H54 (cell line): ENCODE results near the gene NUBPL.
"Not testable (repeated sequence)": the region's sequence is repeated elsewhere in the genome, so short reads cannot be mapped to it uniquely, and the experiment has no call there.

Experiments used
- DNase-seq: peaks from one replicate; pipeline ENCODE4 v3.0.0; 2011; ENCODE audit warnings: low spot score, mixed read lengths; ENCODE audit not compliant: insufficient read length
- FAIRE-seq: peaks from 3 replicates; lab custom pipeline; 2011; peaks lifted over from hg19 to GRCh38; lab: Jason Lieb, UNC
- POLR2A ChIP-seq: IDR thresholded peaks from 2 replicates; pipeline ENCODE4 v1.6.1; 2011; ENCODE audit warnings: low read depth, mild to moderate bottlenecking, low read length

NUBPL gene

DNA sequence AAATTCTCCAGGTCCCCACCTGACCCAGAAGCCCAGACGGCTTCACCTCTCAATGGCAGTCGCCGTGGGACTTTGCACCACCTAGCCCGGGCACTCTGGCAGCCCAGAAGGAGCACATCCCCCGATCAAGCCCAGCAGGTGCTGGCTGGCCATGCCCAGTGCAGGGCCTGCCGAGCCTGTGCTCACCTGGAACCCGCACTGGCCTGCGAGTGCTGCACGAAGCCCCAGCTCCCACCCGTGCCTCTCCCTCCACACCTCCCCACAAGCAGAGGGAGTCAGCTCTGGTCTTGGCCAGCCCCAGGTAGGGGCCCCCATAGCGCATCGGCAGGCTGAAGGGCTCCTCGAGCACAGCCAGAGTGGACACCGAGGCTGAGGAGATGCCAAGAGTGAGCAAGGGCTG lies 144.5 kb downstream of the NUBPL start:
- no peak for TF ChIP-seq POLR2A
- DNase-seq (no peak), FAIRE-seq (no peak)

DNA sequence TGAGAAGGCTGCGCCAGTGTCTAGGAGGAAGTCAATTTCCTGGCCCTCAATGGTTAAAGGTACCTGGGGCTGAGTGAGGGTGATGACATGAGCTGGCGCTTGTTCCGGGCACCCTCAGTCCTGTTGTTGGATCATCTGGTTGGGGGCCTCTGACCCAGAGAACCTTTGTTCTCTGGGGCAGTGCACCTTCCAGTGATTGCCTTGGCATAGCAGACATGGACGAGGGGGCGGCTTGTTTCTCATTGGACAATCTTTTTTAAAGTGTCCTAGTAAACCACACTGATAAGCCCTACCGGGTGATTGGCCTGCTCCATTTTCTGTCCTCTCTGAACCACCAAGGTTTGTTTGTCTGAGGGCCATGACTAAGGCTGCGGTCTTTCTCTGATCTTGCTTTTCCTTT lies 147.5 kb downstream of the NUBPL start:
- not testable (repeated sequence) for FAIRE-seq, DNase-seq

DNA sequence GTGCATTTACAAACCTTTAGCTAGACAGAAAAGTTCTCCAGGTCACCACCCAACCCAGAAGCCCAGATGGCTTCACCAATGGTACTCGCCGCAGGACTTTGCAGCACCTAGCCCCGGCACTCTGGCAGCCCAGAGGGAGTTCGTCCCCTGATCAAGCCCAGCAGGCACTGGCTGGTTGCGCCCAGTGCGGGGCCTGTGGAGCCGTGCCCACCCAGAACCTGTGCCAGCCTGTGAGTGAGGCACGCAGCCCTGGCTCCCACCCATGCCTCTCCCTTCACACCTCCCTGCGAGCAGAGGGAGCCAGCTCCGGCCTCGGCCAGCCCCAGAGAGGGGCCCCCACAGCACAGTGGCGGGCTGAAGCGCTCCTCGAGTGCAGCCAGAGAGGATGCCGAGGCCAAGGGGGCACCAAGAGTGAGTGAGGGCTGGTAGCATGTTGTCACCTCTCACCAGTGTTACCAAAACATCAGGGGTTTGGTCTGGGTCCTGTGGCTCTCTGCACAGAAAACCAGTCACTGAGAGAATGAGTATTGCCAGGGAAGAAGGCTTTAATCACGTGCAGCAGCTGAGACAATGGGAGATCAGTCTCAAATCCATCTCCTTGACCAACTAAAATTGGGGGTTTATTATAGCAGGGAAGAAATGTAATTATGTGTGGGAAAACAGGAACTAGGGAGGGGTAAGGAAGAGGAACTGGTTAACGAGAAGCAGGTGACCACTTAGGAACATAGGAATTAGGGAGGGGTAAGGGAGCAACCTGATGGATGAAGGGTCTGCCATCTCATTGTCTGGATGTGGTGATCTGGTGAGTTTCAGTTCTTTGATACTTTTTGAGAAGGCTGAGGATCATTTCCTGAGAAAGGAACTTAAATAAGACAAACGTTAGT lies 151.3 kb downstream of the NUBPL start:
- FAIRE-seq = no peak
- no peak for TF ChIP-seq POLR2A
- DNase-seq = no peak

DNA sequence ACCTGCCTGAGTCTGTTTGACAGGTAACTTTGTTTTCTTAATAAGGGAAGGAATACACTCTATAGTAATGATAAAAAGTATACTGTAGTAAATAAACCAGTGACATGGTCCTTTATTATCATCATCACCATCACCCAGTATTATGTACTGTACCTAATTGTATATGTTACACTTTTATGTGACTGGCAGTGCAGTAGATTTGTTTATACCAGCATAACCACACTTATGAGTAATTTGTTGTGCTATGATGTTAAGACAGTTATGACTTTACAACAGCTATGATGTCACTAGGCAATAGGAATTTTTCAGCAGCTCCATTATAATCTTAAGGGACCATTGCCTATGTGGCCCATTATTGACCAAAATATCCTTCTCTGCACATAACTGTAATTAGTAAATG lies 155.0 kb downstream of the NUBPL start:
- no peak for TF ChIP-seq POLR2A

DNA sequence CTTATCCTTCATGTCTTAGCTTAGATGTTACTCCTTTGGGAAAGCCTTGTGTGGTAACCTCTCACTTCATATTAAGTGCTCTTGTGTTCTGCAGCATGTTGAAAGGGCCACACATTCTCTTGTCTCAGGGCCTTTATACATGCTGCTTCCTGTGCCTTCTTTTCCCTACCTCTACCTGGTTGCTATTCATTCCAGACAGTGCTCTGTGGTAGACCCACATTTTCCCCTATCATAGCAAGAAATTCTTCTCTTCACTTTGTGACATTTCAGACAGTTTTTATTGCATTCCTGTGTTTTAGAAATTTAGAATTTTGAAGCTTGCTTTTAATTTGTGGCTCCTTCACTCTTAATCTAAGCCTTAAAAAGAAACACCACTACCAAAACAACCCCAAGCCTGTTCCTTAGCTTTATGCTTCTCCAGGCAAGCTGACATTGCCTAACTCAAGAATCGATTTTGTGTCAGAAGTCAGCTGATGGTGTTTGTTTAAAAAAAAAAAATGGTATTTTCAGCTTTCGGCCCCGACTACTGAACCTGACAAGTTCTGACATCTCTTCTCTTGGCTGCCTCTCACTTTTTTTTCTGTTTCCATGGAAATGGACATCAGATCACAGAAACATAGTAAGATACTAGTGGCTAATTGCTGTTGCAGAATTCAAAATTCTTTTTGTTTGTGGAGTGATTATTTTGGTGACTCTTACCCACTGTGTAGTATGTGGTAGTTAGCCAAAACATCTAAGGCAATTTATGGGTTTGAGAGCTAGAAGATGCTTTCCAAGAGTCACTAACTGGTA lies 156.3 kb downstream of the NUBPL start:
- DNase-seq = no peak

More for the DNA sequence above, 155.0 kb downstream of the NUBPL start:
- DNase-seq (no peak), FAIRE-seq (no peak)

DNA sequence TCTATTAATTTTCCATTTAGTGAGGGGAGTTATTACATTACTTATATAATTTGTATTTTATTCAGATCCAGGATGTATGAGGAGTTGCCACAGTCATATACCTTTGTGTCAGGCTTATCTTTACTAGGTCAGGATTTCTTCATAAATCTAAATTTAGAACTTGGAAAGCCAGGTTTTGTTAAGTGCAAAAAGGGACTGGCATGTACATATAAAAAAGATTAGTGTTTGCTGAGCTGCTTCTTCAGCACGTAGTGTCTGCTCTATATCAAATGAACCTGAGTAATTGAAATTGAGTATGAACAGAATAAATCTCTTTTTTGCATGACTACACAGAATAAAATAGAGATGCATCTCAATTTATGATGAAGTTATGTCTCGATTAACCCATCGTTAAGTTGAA lies 157.4 kb downstream of the NUBPL start:
- no peak for DNase-seq
- TF ChIP-seq POLR2A = no peak
- FAIRE-seq = no peak

More for the DNA sequence above, 156.3 kb downstream of the NUBPL start:
- no peak for TF ChIP-seq POLR2A
- FAIRE-seq = no peak

DNA sequence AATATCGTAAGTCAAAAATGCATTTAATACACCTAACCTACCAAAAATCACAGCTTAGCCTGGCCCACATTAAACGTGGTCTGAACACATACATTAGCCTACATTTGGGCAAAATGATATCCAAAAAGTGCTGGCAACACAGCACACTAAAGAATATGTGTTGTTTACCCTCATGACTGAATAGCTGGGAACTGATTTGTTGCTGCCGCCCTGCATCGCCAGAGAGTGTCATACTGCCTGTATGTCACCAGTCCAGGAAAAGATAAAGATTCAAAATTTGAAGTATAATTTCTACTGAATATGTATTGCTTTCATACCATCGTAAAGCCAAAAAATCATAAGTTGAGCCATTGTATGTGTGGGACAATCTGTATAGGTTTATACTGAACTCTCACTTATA lies 157.8 kb downstream of the NUBPL start:
- FAIRE-seq (no peak), DNase-seq (no peak)
- TF ChIP-seq POLR2A = no peak

DNA sequence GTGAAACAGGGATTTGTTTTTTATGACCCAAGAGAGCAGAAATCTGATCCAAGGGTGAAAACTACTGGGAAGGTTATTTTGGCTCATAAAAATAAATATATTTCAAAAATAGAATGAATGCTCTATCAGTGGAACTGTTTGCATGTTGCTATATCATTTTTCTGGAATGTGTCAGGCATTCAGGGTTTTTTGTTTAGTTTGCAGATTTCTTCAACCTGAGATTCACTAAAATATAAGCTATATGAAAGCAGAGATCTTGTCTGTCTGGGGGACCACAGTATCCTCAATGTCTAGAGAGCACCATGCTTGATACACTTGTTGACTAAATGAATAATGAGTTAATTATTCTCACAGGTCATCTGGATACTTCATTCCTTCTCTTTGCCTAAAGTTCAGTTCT lies 165.1 kb downstream of the NUBPL start:
- FAIRE-seq (no peak), DNase-seq (no peak)
- TF ChIP-seq POLR2A = no peak

DNA sequence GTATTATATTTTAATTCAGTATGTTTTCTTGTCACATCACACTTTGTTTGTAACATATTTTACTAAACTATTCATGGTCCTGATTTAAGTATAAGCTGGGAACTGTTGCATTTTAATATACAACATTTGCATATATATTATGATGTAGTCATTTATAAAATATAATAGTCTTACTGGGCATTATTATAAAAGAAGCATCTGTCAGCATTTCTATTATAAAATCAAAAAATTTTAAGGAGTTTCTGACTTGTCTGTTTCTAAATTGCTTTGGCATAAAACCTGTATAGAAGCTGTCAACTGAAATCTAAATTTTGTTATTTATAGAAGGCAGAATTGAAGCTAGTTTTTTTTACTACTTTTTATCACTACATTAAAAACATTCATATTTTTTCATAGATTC lies 166.6 kb downstream of the NUBPL start:
- no peak for TF ChIP-seq POLR2A
- FAIRE-seq = no peak
- no peak for DNase-seq

DNA sequence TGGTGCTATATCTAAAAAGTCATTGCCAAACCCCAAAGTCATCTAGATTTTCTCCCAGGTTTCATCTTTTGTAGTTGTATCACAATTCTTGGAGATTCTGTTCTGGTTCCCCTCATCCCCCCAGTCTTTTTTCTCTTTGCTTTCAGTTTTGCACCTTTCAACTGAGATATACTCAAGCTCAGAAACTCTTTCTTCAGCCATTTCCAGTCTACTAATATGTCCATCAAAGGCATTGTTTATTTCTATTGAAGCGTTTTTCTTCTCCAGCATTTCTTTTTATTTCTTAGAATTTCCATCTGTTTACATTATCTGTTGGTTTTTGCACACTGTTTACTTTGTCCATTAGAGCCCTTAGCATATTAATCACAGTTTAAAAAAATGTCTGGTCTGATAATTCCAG lies 179.5 kb downstream of the NUBPL start:
- no peak for FAIRE-seq
- no peak for TF ChIP-seq POLR2A
- DNase-seq = no peak

DNA sequence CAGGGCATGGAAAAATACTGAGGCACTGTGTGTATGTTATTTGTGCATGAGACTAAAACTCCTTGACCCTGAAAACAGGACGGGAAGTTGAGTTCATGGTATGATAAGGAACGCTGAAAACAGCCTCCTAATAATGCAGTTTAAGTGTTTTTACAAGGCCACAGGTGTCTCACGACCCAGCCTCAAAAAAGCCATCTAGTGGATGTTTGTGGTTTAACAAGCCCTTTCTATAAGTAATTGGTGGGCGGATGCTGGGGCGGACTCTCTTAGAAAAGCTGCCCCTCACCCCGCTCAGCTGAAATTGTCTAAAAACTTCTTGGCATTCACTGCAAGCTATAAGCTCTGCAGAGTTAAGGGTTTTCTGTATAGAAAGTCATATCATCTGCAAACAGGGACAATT lies 184.5 kb downstream of the NUBPL start:
- FAIRE-seq = no peak
- no peak for DNase-seq
- TF ChIP-seq POLR2A = no peak

DNA sequence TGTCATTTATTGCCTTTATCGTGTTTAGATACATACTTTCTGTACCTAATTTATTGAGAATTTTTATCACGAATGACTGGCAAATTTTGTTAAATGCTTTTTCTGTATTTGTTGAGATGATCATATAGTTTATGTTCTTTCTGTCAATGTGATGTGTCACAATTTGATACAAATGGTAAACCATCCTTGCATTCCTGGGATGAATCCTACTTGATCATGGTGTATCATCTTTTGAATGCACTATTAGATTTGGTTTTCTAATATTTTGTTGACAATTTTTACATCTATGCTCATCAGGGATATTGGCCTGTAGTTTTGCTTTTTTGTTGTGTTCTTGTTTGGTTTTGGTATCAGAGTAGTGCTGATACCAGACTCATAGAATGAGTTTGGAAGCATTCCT lies 185.1 kb downstream of the NUBPL start:
- FAIRE-seq (no peak), DNase-seq (no peak)
- no peak for TF ChIP-seq POLR2A

DNA sequence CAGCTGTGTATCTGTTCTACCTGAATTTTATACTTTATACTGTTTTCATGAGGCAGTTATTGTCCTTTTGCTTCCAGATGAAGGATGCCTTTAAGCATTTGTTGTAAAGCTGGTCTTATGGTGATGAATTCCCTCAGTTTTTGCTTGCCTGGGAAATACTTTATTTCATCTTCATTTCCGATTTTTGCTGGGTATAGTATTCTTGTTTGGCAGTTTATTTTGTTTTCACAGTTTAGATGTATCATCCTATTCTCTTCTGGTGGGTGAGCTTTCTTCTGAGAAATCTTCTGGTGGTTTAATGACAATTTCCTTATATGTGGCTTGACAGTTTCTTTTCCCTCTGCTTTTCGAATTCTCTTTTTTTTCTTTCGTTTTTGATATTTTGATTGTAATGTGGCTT lies 188.1 kb downstream of the NUBPL start:
- no peak for TF ChIP-seq POLR2A
- FAIRE-seq (no peak), DNase-seq (no peak)

DNA sequence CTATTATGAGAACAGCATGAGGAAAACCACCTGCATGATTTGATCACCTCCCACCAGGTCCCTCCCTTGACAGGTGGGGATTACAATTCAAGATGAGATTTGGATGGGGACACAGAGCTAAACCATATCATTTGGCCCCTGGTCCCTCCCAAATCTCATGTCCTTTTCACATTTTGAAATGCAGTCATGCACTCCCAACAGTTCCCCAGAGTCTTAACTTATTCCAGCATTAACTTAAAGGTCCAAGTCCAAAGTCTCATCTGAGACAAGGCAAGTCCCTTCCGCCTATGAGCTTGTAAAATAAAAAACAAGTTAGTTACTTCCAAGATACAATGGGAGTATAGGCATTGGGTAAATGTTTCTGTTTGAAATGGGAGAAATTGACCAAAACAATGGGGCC lies 189.8 kb downstream of the NUBPL start:
- not testable (repeated sequence) for DNase-seq, FAIRE-seq
